Neutrophil (primary cell): ENCODE results near the gene BNIP3.
"Not testable (repeated sequence)": the region's sequence is repeated elsewhere in the genome, so short reads cannot be mapped to it uniquely, and the experiment has no call there.

ENCODE experiments used
- H3K27ac ChIP-seq: fragments of 200-600 bp; sonication (generic); 2 replicates; pipeline ENCODE4 v1.5.1; 2016; ENCODE audit warnings: mild to moderate bottlenecking, moderate library complexity
- H3K27me3 ChIP-seq: fragments of 200-600 bp; sonication (generic); 2 replicates; pipeline ENCODE4 v1.6.0; 2016; ENCODE audit warnings: mild to moderate bottlenecking
- H3K36me3 ChIP-seq: fragments of 200-600 bp; sonication (generic); 2 replicates; pipeline ENCODE4 v1.5.1; 2017
- H3K4me1 ChIP-seq, 2 experiments: fragments of 200-600 bp in 1 of 2; sonication (generic) in 1 of 2; 1 replicate in 1 of 2; 2 replicates in 1 of 2; pipeline versions ENCODE4 v1.5.1 to v1.6.1; 2013 to 2016; ENCODE audit warnings: low read depth in 1 of 2, low read length in 1 of 2, mild to moderate bottlenecking in 1 of 2, moderate library complexity in 1 of 2; ENCODE audit not compliant: control insufficient read depth in 1 of 2, insufficient read depth in 1 of 2
- H3K4me3 ChIP-seq, 2 experiments: fragments of 200-600 bp in 1 of 2; sonication (generic) in 1 of 2; 1 replicate in 1 of 2; 2 replicates in 1 of 2; pipeline ENCODE4 v1.5.1; 2013 to 2016; ENCODE audit warnings: low read depth in 1 of 2, low read length in 1 of 2, mild to moderate bottlenecking in 1 of 2, moderate library complexity in 1 of 2
- H3K9me3 ChIP-seq: fragments of 200-600 bp; sonication (generic); 2 replicates; pipeline ENCODE4 v1.5.1; 2016
- TF ChIP-seq, protein P1 (sequence below): fragments of 200-600 bp; sonication (generic); IDR thresholded peaks from 2 replicates; pipeline ENCODE4 v1.5.1; 2016; ENCODE audit warnings: antibody characterized with exemption

Gene BNIP3

DNA sequence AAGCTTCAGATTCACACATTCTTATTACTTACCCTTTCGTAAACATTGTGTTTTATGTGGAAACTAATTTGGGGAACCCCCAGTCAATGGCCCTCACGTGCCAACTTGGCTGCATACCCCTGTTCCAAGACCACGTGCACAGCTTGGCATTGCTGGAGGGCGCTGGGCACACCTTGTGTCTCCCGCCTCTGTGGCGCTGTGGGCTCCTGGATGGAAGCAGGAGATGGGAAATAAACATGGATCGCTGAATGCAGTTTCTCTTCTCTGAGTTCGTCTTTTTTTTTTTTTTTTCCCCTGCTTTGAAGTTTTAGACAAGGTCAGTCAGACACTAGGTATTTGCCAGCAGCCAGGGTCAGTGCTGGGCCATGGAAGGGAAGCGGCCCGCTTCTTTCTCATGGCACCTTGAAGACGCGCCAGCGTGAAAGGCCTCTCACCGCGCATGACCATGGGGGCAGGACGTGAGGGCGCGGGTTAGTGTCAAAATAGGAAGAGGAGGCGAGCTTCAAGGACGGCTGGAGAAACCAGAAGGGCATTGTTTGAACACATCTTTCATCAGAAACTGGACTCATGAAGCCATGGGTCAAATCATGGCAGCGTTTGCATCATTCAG is 27.3 kb downstream of the BNIP3 start:
- no peak overlapping the region for H3K4me3 ChIP-seq
- H3K27me3 ChIP-seq: no peaks in the 10 kb centered on the region
- peaks cover 85% of the 10 kb centered on the region for H3K36me3 ChIP-seq
- TF ChIP-seq, protein P1, sequence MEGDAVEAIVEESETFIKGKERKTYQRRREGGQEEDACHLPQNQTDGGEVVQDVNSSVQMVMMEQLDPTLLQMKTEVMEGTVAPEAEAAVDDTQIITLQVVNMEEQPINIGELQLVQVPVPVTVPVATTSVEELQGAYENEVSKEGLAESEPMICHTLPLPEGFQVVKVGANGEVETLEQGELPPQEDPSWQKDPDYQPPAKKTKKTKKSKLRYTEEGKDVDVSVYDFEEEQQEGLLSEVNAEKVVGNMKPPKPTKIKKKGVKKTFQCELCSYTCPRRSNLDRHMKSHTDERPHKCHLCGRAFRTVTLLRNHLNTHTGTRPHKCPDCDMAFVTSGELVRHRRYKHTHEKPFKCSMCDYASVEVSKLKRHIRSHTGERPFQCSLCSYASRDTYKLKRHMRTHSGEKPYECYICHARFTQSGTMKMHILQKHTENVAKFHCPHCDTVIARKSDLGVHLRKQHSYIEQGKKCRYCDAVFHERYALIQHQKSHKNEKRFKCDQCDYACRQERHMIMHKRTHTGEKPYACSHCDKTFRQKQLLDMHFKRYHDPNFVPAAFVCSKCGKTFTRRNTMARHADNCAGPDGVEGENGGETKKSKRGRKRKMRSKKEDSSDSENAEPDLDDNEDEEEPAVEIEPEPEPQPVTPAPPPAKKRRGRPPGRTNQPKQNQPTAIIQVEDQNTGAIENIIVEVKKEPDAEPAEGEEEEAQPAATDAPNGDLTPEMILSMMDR: no peak
- no peaks in the 10 kb centered on the region for H3K9me3 ChIP-seq
- H3K4me1 ChIP-seq: no peaks in the 10 kb centered on the region
- H3K27ac ChIP-seq: no peak overlapping the region

DNA sequence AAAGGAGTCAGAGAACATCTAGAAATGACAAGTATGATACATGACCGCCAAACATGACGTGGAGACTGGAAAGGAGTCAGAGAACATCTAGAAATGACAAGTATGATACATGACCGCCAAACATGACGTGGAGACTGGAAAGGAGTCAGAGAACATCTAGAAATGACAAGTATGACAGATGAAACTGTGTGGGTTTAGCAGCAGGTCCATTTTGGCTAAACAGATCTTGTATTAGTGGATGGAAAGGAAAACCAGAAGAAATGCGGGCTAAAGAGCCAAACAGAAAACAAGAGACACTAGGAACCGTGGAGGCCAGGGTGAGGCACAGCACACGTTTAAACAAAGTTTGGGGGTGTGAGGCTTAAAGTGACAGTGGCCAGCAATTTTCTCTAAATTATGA is 31.8 kb downstream of the BNIP3 start:
- H3K36me3 ChIP-seq: peaks cover 85% of the 10 kb centered on the region
- H3K9me3 ChIP-seq, H3K4me3 ChIP-seq, H3K4me1 ChIP-seq, H3K27ac ChIP-seq, H3K27me3 ChIP-seq: not testable (repeated sequence)

DNA sequence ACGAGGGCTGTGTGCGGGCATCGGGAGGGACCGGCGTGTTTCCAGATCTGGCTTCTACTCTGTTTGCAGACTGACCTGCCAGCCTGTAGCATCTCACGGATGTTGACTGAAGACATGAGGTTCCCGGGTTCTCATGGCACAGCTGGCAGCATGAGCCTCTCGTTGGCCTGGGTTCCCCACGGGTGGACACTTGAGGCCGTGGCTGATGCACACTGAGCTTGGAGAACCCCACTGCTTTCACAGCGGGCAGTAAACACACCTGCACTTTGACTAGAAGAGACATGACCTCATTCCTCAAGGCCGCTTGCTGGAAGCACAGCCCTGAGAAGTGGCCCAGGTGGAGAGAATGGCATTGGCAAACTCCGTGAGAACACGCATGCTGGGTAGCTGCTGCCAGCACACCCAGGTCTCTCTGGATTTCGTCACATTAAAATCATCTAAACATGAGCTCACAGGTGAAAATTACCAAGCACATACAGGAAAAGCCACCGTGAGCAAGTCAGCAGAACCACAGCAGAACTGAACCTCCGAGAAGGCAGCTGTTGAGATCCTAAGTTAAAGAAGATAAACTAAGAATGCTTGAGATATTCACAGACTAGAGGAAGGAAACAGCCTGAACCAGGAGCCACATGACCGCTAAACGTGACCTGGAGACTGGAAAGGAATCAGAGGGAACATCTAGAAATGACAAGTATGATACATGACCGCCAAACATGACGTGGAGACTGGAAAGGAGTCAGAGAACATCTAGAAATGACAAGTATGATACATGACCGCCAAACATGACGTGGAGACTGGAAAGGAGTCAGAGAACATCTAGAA is 32.5 kb downstream of the BNIP3 start:
- TF ChIP-seq, protein P1: no peak

DNA sequence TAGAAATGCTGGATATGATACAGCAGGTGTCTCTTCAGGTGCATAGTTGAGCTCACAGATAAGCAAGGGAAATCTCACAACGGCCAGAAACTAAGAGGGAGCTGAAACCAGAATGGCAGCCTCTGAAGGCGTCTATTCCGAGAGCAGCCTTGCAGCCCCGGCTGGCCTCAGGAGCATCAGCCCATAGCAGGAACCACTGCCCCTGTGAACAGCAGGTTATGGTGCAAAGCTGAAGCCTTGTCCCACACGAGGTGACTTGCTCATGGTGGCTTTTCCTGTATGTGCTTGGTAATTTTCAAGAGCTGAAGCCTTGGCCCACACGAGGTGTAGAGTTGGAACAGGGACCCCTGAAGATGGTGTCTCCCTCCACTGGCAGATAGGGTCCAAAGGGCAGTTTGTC is 33.2 kb downstream of the BNIP3 start:
- no peak overlapping the region for H3K4me3 ChIP-seq

More for the DNA sequence above, 32.5 kb downstream of the BNIP3 start:
- Histone ChIP-seq H3K27ac (no peak overlapping the region), H3K27me3 (no peaks in the 10 kb centered on the region), H3K9me3 (no peaks in the 10 kb centered on the region), H3K36me3 (peaks cover 85% of the 10 kb centered on the region), H3K4me1 (no peaks in the 10 kb centered on the region), H3K4me3 (no peak overlapping the region)

DNA sequence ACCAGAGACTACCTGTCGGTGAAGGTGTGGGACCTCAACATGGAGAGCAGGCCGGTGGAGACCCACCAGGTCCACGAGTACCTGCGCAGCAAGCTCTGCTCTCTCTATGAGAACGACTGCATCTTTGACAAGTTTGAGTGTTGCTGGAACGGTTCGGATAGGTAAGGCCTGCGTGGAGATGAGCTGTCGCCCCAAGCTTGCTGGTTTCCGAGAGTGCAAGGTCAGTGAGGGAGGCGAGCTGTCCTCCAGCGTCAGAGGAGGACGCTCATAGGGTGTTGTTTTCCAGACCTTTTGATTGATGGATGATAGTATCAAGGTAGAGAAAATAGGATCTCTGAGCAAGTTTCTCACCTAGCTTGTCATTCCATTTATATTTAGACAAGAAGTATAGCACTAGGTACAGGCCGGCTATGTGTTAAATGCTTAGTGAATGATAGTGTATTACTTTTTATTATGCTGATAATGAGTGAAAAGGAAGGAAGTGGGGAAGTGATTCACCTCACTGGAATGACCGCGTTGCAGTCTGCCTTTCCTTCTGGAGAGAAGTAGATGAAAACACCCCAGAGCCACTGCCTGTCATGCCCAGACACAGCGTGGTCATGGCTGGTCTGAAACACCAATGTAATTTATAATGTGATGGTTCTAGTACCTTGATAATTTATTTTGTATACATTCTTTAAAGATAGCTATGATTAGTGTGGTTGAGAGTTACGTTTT is 33.9 kb downstream of the BNIP3 start:
- Histone ChIP-seq H3K9me3 (no peaks in the 10 kb centered on the region), H3K4me1 (no peaks in the 10 kb centered on the region), H3K36me3 (peaks cover 85% of the 10 kb centered on the region), H3K27ac (no peak overlapping the region), H3K27me3 (no peaks in the 10 kb centered on the region), H3K4me3 (no peak overlapping the region)
- TF ChIP-seq, protein P1: no peak

More for the DNA sequence above, 33.2 kb downstream of the BNIP3 start:
- Histone ChIP-seq H3K27me3 (no peaks in the 10 kb centered on the region), H3K36me3 (peaks cover 83% of the 10 kb centered on the region), H3K4me1 (no peaks in the 10 kb centered on the region), H3K9me3 (no peaks in the 10 kb centered on the region), H3K27ac (no peak overlapping the region)
- TF ChIP-seq, protein P1: no peak

DNA sequence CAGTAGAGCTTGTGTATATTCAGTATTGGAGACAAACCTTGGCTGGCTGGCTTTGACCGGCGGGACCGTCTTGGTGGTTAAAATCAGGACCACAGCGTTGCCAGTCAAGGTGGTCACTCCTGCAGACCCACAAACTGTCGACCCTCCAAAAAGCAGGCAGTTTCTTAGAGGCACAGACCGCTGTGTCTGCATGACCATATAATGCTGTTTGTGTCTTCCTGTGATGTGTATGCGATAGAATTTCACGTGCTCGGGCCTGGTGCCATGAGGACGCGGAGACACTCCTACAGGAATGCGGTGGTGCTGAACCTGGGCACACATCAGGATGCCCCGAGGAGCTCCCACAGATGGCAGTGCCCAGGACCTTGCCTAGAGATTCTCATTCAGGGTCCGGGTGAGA is 34.8 kb downstream of the BNIP3 start:
- Histone ChIP-seq H3K36me3 (peaks cover 88% of the 10 kb centered on the region), H3K27me3 (no peaks in the 10 kb centered on the region), H3K4me1 (no peaks in the 10 kb centered on the region), H3K4me3 (no peak overlapping the region), H3K27ac (no peak overlapping the region), H3K9me3 (no peaks in the 10 kb centered on the region)
- TF ChIP-seq, protein P1: no peak
